Type B pancreatic cell (in vitro differentiated cells): ENCODE results near the gene GPR82. TPM values are rescaled to one million over a fixed set of nuclear protein-coding genes. Genes with fewer than 3 reads are reported as not detected.

Experiments
- DNase-seq: peaks from one replicate; pipeline ENCODE4 v3.0.0; 2021; ENCODE audit warnings: mixed read lengths; ENCODE audit not compliant: unreplicated experiment; ENCODE audit errors: extremely low spot score
- H3K27ac Mint-ChIP-seq: 2 replicates; pipeline ENCODE4 v1.8.0; 2021; ENCODE audit warnings: mild to moderate bottlenecking, mixed read lengths
- H3K27me3 Mint-ChIP-seq: 2 replicates; pipeline ENCODE4 v1.8.0; 2021; ENCODE audit warnings: mixed read lengths
- H3K36me3 Mint-ChIP-seq: 2 replicates; pipeline ENCODE4 v1.8.0; 2021; ENCODE audit warnings: mixed read lengths
- H3K4me1 Mint-ChIP-seq: one replicate; pipeline ENCODE4 v1.8.0; 2021; ENCODE audit warnings: mixed read lengths; ENCODE audit not compliant: unreplicated experiment
- H3K4me3 Mint-ChIP-seq: 2 replicates; pipeline ENCODE4 v1.8.0; 2021; ENCODE audit warnings: mild to moderate bottlenecking, mixed read lengths
- H3K9me3 Mint-ChIP-seq: 2 replicates; pipeline ENCODE4 v1.8.0; 2021; ENCODE audit warnings: mixed read lengths
- total RNA-seq: library from RNA; stranded (reverse); gene quantifications from 2 replicates; pipeline ENCODE4 v1.2.1, GENCODE V29; 2021; ENCODE audit warnings: low replicate concordance
- TF ChIP-seq, protein P1 (sequence below): fragments of 200-600 bp; sonication (generic); conservative IDR thresholded peaks from 2 replicates; pipeline ENCODE4 v1.5.0; 2021; ENCODE audit warnings: antibody characterized with exemption, mild to moderate bottlenecking

GPR82 gene
- total RNA-seq, 1 donor from 2014 or later: not detected

- Mint-ChIP-seq H3K27me3 (no peaks in the 10 kb centered on the region), H3K36me3 (no peaks in the 10 kb centered on the region), H3K27ac (no peak overlapping the region), H3K4me1 (no peaks in the 10 kb centered on the region), H3K4me3 (no peak overlapping the region), H3K9me3 (no peaks in the 10 kb centered on the region)
- no peak for DNase-seq
- TF ChIP-seq, protein P1, sequence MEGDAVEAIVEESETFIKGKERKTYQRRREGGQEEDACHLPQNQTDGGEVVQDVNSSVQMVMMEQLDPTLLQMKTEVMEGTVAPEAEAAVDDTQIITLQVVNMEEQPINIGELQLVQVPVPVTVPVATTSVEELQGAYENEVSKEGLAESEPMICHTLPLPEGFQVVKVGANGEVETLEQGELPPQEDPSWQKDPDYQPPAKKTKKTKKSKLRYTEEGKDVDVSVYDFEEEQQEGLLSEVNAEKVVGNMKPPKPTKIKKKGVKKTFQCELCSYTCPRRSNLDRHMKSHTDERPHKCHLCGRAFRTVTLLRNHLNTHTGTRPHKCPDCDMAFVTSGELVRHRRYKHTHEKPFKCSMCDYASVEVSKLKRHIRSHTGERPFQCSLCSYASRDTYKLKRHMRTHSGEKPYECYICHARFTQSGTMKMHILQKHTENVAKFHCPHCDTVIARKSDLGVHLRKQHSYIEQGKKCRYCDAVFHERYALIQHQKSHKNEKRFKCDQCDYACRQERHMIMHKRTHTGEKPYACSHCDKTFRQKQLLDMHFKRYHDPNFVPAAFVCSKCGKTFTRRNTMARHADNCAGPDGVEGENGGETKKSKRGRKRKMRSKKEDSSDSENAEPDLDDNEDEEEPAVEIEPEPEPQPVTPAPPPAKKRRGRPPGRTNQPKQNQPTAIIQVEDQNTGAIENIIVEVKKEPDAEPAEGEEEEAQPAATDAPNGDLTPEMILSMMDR: no peak
Observed at GRCh38 chrX:41688156-41688555, 35.8 kb upstream of the GPR82 start.

DNA sequence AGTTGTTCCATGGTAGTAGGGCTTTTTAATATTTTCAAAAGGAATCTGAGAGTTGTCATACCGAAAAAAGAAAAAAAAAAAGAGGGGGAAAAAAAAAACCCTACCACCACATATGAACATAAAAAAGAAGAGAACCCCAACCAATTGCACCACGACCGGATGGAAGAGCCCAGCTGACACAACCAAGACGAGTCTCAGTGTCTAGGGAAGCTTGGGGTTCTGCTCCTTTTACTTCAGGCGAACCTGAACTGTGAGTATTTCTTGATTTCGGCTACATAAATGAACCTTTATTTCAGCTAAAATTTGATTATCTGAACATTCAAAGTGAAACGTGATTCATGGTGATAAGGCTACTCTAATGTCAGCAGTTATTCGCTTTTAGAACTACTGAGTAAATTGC lies 35.1 kb upstream of the GPR82 start, which contains the start of gene GPR34:
Gene GPR34, plus strand, starts transcription at position 139 of the 400 bp plus-strand sequence. CDS start 6,661 bp downstream, outside the sequence.
- Mint-ChIP-seq H3K4me3 (no peak within 1 kb of the TSS), H3K36me3 (no peaks in the 10 kb centered on the region), H3K27ac (no peak within 1 kb of the TSS), H3K9me3 (no peaks in the 10 kb centered on the region), H3K4me1 (no peaks in the 10 kb centered on the region), H3K27me3 (no peaks in the 10 kb centered on the region)
- TF ChIP-seq, protein P1: no peak
- DNase-seq: no peak

DNA sequence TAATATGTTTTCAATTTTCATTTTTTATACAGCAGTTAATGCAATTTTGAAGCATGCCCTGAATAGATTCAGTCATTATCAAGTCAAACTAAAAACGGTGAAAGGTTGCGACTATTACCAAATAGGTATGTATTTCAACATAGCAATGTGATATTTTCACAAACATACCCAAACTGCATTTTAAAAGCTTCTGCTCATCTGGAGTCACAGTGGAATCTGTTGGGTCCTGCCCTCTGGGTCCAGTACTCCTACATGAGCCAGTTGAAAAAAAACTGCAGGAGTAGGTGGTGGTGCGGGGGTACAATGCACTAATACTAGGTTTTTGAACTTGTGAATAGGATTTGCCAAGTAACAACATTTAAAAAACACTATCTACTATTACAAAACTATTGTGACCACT lies 34.3 kb upstream of the GPR82 start:
- H3K36me3 Mint-ChIP-seq: no peaks in the 10 kb centered on the region
- no peak overlapping the region for H3K27ac Mint-ChIP-seq
- H3K27me3 Mint-ChIP-seq: no peaks in the 10 kb centered on the region
- H3K4me1 Mint-ChIP-seq: no peaks in the 10 kb centered on the region
- H3K4me3 Mint-ChIP-seq: no peak overlapping the region
- TF ChIP-seq, protein P1: no peak
- no peak for DNase-seq
- H3K9me3 Mint-ChIP-seq: no peaks in the 10 kb centered on the region

GRCh38 chrX:41692162-41692749 lies 31.7 kb upstream of the GPR82 start:
- Mint-ChIP-seq H3K4me3 (no peak overlapping the region), H3K4me1 (no peaks in the 10 kb centered on the region), H3K9me3 (no peaks in the 10 kb centered on the region), H3K27me3 (no peaks in the 10 kb centered on the region), H3K36me3 (peaks cover under 1% of the 10 kb centered on the region), H3K27ac (no peak overlapping the region)
- DNase-seq: no peak
- TF ChIP-seq, protein P1: no peak

- H3K36me3 Mint-ChIP-seq: peaks cover 3% of the 10 kb centered on the region
- H3K9me3 Mint-ChIP-seq: no peaks in the 10 kb centered on the region
- TF ChIP-seq, protein P1: no peak
- no peak for DNase-seq
- no peak overlapping the region for H3K27ac Mint-ChIP-seq
- no peaks in the 10 kb centered on the region for H3K4me1 Mint-ChIP-seq
- H3K27me3 Mint-ChIP-seq: no peaks in the 10 kb centered on the region
- no peak overlapping the region for H3K4me3 Mint-ChIP-seq
Observed at GRCh38 chrX:41693024-41693423, 31.0 kb upstream of the GPR82 start.

GRCh38 chrX:41695426-41695825 lies 28.6 kb upstream of the GPR82 start:
- H3K4me1 Mint-ChIP-seq: no peaks in the 10 kb centered on the region
- H3K36me3 Mint-ChIP-seq: peaks cover 3% of the 10 kb centered on the region
- H3K4me3 Mint-ChIP-seq: no peak overlapping the region
- no peak overlapping the region for H3K27ac Mint-ChIP-seq
- no peak for DNase-seq
- TF ChIP-seq, protein P1: no peak
- no peaks in the 10 kb centered on the region for H3K27me3 Mint-ChIP-seq
- no peaks in the 10 kb centered on the region for H3K9me3 Mint-ChIP-seq
